T-helper 1 cell treated with Interleukin-12 subunit alpha and Interleukin-12 subunit beta and Interleukin-4 antibody, amounts not matched to agents 30 μg/mL and 1 μg/mL, for 36 hours (primary cell): ENCODE results near the gene MAP2K5.

Source experiments
- H3K27ac Mint-ChIP-seq: one replicate; pipeline ENCODE4 v1.8.0; 2021; ENCODE audit warnings: mild to moderate bottlenecking, mixed read lengths
- H3K27me3 Mint-ChIP-seq: one replicate; pipeline ENCODE4 v1.8.0; 2021; ENCODE audit warnings: low read depth, mixed read lengths
- H3K36me3 Mint-ChIP-seq: one replicate; pipeline ENCODE4 v1.8.0; 2021; ENCODE audit warnings: low read depth, mixed read lengths
- H3K4me1 Mint-ChIP-seq: one replicate; pipeline ENCODE4 v1.8.0; 2021; ENCODE audit warnings: low read depth, mixed read lengths
- H3K4me3 Mint-ChIP-seq: one replicate; pipeline ENCODE4 v1.8.0; 2021; ENCODE audit warnings: mild to moderate bottlenecking, moderate library complexity, mixed read lengths
- H3K9me3 Mint-ChIP-seq: one replicate; pipeline ENCODE4 v1.8.0; 2021; ENCODE audit warnings: mixed read lengths

Gene MAP2K5

DNA sequence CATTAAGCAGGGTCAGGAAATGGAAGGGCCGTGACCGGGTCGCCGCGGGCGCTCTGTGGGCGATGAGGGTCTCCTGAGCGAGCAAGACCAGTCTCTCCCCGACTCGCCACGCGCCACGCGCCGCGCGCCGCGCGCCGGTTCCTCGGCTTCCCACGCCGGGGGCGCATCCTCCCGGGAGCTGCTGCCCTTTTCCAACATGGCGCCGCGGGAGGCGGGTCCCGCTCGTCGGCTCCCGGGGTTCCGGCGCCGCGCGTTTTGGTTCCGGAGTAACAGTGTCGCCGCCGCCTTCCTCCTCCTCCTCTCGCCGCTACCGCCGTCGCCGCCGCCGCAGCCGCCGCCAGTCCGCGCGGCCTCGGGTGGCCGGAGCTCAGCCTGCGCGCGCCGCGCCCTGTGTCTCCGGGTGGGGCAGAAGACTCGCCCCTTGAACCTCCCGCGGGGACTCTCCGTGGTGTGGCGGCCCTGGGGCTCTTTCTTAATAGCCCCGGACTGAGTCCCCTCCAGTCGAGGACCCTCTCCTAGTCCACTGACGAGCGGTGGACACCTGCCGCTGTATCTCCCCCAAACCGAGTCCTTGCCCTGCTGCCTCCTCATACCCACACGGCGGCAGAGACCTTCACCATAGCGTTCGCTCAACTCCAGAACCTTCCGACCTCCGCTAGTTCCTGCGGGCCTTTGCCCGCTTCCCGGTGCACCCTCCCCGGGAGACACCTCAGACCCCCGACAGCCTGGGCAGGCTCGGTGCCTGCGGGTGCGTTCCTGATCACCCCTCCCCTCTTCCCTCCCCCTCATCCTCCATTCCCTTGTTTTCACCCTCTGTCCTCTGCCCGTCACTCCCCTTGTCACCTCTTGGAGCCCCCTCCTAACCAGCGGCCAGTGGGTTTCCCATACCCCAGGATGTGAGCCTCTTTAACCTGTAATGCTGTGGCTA, at the start of gene MAP2K5:
MAP2K5 (plus strand) TSS at position 284 of the 928 bp plus-strand sequence; CDS start at position 917, 633 bp downstream.
- Mint-ChIP-seq H3K9me3 (no peaks in the 10 kb centered on the region), H3K27ac (peak within 1 kb of the TSS; percentile 95), H3K4me1 (peaks cover 34% of the 10 kb centered on the region), H3K27me3 (peaks cover 4% of the 10 kb centered on the region), H3K4me3 (peak within 1 kb of the TSS; percentile 93), H3K36me3 (peaks cover 7% of the 10 kb centered on the region)

DNA sequence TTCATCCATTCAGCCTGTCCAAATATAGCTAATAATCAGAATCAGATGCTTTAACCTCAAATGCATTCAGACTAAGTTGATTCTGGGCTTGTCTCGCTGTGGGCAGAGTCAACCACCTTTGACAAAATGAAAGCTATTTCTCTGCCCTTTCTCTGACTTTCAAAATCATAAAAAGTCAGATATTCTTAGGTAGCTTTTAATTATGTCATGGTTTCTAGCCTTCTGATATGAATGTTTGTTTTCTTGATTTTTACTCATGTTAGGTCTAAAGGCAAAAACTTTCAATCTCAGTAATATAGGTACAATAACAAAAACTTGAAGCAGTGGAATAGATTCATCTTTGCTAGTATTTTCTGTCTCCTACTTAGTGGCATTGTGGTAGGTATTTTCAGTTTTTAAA, 46.9 kb upstream of the MAP2K5 start:
- Mint-ChIP-seq H3K27ac (no peak overlapping the region), H3K36me3 (no peaks in the 10 kb centered on the region), H3K9me3 (no peaks in the 10 kb centered on the region), H3K4me3 (no peak overlapping the region), H3K27me3 (peaks cover 3% of the 10 kb centered on the region), H3K4me1 (no peaks in the 10 kb centered on the region)

DNA sequence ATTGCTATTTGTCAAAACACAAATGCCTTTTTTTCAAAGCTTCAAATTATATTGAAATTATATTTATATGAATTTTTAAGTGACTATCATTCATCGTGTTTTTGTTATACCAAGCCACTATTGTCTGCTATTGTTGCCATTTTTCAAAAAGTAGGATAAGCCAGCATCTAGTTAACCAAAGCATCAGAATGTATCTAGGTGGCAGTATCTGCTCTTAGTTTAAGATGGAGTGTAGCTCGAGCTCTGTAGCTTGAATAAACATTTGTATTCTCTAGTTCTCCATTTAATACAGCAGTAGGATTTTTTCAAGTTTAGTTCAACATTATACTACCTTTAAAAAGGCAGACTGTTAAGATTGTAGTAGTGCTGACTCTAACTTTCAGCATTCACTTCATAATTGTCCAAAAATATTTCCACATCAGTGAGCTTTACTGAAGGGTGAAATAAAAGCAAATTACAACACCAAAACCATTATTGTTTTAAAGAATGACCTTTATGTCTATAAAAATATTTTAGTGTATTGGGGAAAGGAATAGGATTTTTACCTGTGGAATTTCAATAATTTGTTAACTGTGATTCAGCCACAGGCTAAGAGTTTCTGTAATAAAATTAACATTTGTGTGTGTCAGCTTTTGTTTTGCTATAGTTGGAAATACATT, 41.2 kb upstream of the MAP2K5 start:
- H3K4me3 Mint-ChIP-seq = no peak overlapping the region
- no peak overlapping the region for H3K27ac Mint-ChIP-seq

DNA sequence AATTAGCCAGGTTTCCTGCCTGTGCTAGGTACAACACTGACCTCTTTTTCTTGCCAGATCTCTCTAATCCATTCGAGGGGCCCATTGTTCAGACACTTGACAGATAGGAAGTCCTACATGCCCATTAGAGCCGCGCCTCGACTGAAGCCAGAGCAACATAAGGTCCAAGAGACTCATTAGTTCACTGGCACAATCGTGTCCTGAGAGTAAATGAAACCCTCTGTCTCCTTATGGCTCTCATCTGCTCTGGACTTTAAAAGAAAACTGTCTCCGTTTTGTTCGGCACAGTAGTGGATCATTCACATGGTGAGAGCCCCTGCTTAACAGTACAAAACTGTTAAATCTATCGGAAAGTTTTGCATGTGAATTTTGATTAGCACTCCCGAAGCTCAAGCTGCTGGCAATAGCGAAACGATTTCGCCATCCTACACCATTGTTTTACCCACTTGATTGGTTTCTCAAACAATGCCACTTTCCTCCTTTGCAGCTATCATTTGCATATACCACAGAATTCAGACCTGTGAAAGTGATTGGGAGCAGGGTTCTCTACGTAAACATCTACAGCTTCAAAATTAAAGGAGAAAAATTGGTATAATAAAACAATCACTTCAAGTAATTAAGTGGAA, 40.6 kb upstream of the MAP2K5 start:
- Mint-ChIP-seq H3K27me3 (peaks cover 3% of the 10 kb centered on the region), H3K9me3 (no peaks in the 10 kb centered on the region), H3K27ac (no peak overlapping the region), H3K36me3 (no peaks in the 10 kb centered on the region), H3K4me3 (no peak overlapping the region), H3K4me1 (no peaks in the 10 kb centered on the region)

More for the DNA sequence above, 41.2 kb upstream of the MAP2K5 start:
- Mint-ChIP-seq H3K9me3 (no peaks in the 10 kb centered on the region), H3K36me3 (no peaks in the 10 kb centered on the region), H3K4me1 (no peaks in the 10 kb centered on the region), H3K27me3 (peaks cover 3% of the 10 kb centered on the region)

DNA sequence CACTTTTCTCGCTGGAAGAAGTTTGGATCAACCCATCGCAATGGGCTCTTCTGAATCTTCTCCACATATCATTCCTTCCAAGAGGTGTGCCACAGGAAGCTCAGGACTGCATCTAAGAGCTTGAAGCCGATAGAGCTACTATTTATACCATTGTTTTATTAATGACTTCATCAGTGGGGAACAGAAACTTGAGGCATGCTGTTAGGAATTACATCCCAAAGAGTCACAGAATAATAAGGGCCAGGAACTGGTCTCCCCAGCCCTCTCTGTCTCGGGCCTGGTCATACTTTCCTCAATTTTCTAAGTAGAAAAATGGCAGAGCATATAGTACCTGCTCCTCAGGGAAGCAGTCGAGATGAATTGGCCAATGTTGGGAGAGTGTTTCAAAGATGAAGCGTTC, 38.4 kb upstream of the MAP2K5 start:
- Mint-ChIP-seq H3K36me3 (no peaks in the 10 kb centered on the region), H3K9me3 (no peaks in the 10 kb centered on the region), H3K27me3 (no peaks in the 10 kb centered on the region), H3K4me3 (no peak overlapping the region), H3K4me1 (no peaks in the 10 kb centered on the region), H3K27ac (no peak overlapping the region)

DNA sequence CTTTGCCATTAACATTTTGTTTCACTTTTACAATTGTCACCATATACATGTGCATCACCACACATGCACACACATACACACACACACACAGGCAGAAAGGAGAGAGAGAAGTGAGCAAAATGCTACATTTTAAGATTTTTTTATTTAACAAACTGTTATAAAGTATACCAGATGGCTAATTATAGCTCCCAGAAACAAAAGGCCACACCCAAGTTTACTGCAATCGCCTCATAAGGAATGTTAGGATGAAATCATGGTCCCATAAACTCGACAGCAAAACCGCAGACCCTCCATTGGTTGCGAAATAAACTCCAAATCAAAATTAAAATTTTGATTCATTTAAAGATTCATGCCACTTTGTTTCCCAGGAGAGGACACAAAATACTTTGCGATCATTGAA, 37.7 kb upstream of the MAP2K5 start:
- Mint-ChIP-seq H3K4me3 (no peak overlapping the region), H3K27ac (no peak overlapping the region), H3K4me1 (no peaks in the 10 kb centered on the region), H3K27me3 (no peaks in the 10 kb centered on the region), H3K36me3 (no peaks in the 10 kb centered on the region), H3K9me3 (no peaks in the 10 kb centered on the region)

DNA sequence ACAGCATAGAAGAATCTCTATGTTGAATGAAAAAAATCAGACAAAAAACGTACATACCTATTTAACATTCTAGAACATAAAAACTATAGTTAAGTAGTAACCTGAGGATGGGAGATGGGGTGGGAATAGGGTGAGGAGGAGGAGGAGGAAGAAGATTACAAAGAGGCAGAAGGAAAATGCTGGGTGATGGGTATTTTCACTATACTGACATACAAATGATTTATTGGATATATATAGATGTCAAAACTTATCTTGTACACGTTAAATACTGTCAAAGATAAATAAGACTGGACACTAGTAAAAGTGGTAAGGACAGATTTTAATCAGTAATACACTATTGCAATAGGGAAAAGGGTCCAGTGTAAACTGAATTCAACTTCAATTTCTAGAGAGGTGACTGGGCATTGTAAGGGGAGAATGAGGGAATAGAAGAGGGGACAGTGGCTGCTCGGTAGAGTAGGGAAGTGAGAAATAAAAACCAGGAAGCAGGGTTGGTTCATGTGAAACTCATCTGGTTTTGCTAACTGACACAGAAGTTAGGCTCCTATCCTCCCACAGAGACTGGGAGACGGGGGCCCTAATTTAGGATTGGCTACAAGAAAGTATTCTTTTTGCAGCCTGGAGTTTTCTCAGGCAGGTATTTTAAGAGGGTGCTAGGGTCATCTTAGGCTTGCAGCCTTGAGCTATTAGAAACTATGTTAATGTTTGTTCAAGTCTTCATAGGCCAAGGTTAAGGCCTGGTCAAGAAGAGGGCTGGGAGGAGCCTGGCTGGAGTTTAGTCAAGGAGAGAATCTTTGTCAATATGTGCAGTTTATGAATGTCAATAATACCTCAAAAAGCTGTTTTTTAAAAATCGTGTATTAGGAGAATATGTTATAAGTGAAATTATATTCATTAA, 36.6 kb upstream of the MAP2K5 start:
- Mint-ChIP-seq H3K9me3 (no peaks in the 10 kb centered on the region), H3K27me3 (no peaks in the 10 kb centered on the region), H3K36me3 (no peaks in the 10 kb centered on the region), H3K27ac (no peak overlapping the region), H3K4me3 (no peak overlapping the region), H3K4me1 (no peaks in the 10 kb centered on the region)

DNA sequence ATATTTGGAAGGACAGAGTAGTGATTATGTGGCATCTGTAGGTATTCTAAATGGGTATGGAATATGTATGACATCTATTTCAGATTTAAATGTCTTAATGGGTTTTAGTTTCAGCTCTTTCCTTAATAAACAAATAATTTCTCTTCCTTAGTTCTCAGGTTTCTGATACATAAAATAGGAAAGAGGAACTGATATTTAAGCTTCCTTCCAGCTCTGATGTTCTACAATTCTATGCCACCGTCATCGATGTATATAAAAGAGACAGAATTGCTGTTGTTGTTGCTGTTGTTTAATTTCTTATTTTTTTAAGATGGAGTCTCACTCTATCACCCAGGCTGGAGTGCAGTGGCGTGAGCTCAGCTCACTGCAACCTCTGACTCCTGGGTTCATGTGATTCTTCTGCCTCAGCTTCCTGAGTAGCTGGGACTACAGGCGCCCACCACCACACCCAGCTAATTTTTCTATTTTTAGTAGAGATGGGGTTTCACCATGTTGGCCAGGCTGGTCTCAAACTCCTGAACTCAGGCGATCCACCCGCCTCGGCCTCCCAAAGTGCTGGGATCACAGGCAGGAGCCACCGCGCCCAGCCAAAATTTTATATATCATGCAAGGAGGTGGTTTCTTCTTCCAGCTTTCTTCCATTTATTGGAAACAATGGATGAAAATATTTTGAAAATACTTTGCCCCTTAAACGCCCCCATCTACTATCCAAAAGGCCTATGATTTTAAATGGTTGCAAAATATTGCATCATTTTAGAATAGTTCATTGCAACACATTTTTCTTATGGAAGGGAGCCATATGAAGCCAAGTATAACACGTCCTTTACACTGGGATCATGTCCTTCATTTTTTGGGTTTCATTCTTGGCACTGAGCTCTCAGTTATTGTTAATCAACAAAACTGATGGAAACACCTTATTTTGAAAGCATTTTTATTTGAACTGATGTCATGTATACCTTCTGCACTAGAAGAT, 35.4 kb upstream of the MAP2K5 start:
- Mint-ChIP-seq H3K27ac (no peak overlapping the region), H3K4me3 (no peak overlapping the region), H3K36me3 (no peaks in the 10 kb centered on the region), H3K27me3 (no peaks in the 10 kb centered on the region), H3K4me1 (peaks cover 4% of the 10 kb centered on the region), H3K9me3 (no peaks in the 10 kb centered on the region)

DNA sequence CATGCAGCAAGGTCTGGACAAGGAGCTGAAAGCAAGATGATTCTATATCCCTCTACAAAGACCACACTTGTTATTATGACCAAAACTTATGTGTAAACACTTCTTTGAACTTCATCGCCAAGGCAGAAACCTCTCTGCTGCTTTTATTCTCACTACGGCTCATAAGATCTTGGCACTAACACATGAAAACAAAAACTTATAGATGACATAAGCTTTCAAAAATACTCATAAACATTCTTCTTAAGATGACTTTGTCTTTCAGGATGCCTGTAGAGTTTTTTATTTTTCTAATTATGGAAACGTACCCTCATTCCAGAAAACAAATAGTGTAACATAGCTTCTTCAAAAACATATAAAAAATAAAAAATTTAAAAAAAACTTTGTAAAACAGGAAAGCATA, 34.1 kb upstream of the MAP2K5 start:
- H3K4me1 Mint-ChIP-seq = peaks cover 5% of the 10 kb centered on the region
- no peak overlapping the region for H3K27ac Mint-ChIP-seq
- no peaks in the 10 kb centered on the region for H3K9me3 Mint-ChIP-seq
- H3K27me3 Mint-ChIP-seq = no peaks in the 10 kb centered on the region
- peaks cover 2% of the 10 kb centered on the region for H3K36me3 Mint-ChIP-seq
- H3K4me3 Mint-ChIP-seq = no peak overlapping the region

DNA sequence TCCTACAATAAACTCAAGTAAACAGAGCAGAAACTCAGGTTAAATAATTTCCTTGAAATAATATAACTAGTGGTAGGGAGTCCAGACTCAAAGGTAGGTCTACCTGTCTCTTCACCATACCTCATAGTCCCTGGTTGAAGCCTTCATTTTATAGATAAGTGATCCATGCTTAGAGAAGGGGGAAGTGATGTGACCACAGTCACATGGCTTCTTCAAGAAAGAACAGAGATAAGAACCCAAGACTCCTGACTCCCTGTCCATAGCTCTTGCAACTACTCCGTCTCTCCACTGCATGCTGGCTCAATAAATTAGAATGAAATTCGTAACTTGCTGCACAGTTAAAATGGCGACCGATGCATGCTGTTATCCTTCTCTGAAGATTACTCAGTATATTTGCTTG, 32.6 kb upstream of the MAP2K5 start:
- Mint-ChIP-seq H3K4me3 (no peak overlapping the region), H3K27me3 (no peaks in the 10 kb centered on the region), H3K27ac (no peak overlapping the region), H3K4me1 (peaks cover 5% of the 10 kb centered on the region), H3K9me3 (no peaks in the 10 kb centered on the region), H3K36me3 (peaks cover 2% of the 10 kb centered on the region)

DNA sequence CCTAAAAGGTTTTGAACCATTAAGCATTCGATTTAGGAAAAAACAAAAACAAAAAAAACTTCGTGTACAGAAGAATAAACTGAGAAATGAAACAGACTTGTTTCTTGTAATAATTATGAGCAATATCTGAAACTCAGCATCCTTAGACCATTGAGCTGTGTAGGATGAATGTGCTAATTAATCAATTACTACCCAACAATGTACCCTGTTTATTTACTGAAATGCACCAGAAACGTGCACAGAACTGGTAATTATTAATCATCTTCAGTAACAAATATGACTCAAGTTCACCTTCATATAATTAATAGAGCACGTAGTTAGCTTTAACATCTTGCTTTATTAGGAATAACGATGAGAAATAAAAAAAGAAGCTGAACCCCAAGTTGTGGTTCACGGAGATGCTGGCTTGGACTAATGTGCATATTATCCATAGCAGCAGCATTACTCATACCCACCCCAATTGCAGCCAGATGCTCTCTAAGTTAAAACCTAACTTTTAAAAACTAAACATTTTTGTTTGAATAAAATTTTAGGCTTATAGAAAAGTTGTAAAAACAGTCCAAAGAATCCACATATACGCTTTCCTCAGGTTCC, 31.8 kb upstream of the MAP2K5 start:
- no peaks in the 10 kb centered on the region for H3K9me3 Mint-ChIP-seq
- no peak overlapping the region for H3K27ac Mint-ChIP-seq
- H3K27me3 Mint-ChIP-seq = no peaks in the 10 kb centered on the region
- peaks cover 5% of the 10 kb centered on the region for H3K4me1 Mint-ChIP-seq
- H3K36me3 Mint-ChIP-seq = peaks cover 2% of the 10 kb centered on the region
- H3K4me3 Mint-ChIP-seq = no peak overlapping the region

DNA sequence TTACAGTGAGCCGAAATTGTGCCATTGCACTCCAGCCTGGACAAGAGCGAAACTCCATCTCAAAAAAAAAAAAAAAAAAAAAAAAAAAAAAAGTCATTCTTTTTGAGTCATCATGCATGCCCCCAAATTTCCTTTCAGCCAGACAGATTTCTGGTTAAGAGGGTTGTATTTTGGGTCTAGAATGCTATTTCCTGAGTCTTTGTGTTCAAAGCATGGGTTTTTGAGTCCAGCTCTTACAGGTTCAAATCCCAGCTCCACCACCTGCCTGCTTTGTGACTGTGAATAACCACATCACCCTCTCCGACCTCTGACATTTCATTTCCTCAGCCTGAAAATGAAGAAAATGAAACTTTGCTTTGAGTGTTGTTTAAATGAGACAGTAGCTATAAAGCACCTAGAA, 30.9 kb upstream of the MAP2K5 start:
- Mint-ChIP-seq H3K4me1 (peaks cover 5% of the 10 kb centered on the region), H3K27me3 (no peaks in the 10 kb centered on the region), H3K9me3 (no peaks in the 10 kb centered on the region), H3K27ac (no peak overlapping the region), H3K4me3 (no peak overlapping the region), H3K36me3 (peaks cover 2% of the 10 kb centered on the region)

DNA sequence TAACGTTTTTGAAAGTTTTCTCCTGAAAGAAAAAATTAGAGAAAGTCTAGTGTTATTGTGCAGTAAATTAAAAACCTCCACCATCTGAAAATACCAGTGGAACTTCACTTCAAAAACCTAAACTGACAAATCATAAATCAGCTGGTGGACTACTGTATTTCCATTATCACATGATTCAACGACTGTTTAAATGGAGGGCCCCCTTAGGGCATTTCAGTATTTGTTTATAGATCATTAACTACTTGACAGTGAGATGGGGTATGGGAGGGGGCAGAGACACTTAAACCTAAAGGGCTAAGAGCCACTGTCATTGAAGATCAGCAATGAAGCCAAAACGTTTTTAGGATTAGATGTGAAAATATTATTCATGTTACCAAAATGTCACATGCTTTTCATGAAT, 30.4 kb upstream of the MAP2K5 start:
- H3K27me3 Mint-ChIP-seq = no peaks in the 10 kb centered on the region
- H3K36me3 Mint-ChIP-seq = peaks cover 2% of the 10 kb centered on the region
- H3K9me3 Mint-ChIP-seq = no peaks in the 10 kb centered on the region
- H3K4me3 Mint-ChIP-seq = no peak overlapping the region
- H3K4me1 Mint-ChIP-seq = peaks cover 5% of the 10 kb centered on the region
- H3K27ac Mint-ChIP-seq = no peak overlapping the region
